Motor neuron (in vitro differentiated cells): ENCODE measurements around the gene KRT8. TPM values are rescaled to one million over a fixed set of nuclear protein-coding genes. Genes with fewer than 3 reads are reported as not detected.

Experiments used
- ATAC-seq, 8 experiments: fragments of 200-7000 bp; cut with Tn5 transposase; replicated peaks in 6 of 8; 2 replicates each; pipeline ENCODE4 v1.8.0; 2021; ENCODE audit warnings: mild to moderate bottlenecking in 8 of 8, moderate library complexity in 8 of 8
- H3K27ac ChIP-seq, 2 donors: fragments of 250-450 bp; sonication (Bioruptor Pico); 2 replicates each; pipeline ENCODE4 v1.9.0; 2021; ENCODE audit warnings: antibody characterized with exemption in 2 of 2, mild to moderate bottlenecking in 2 of 2, moderate library complexity in 1 of 2
- H3K4me1 ChIP-seq, 2 donors: fragments of 250-450 bp; sonication (Bioruptor Pico); replicated peaks in 1 of 2; 2 replicates each; pipeline ENCODE4 v1.6.1; 2021; ENCODE audit warnings: antibody characterized with exemption in 2 of 2, mild to moderate bottlenecking in 2 of 2, moderate library complexity in 1 of 2
- H3K4me3 ChIP-seq, 5 donors: fragments of 250-450 bp; sonication (Bioruptor Pico); 2 replicates each; pipeline ENCODE4 v1.9.0; 2021; ENCODE audit warnings: antibody characterized with exemption in 5 of 5, mild to moderate bottlenecking in 5 of 5, moderate library complexity in 4 of 5
- WGBS, 10 experiments: fragments of 450-650 bp; shearing (Covaris generic); methylation state at CpG; one replicate each; pipeline ENCODE4 v1.0.0; 2022; 5-methylcytosine and 5-hydroxymethylcytosine counted together
- in situ Hi-C, 9 experiments: fragments of 400-800 bp; cut with MboI; loops; one replicate each; pipeline ENCODE4 v1.15.0; 2021; ENCODE audit warnings: low sequenced_read_pairs in 9 of 9, low pct_unique_long_range_greater_than_20kb in 2 of 9; ENCODE audit not compliant: unreplicated experiment in 9 of 9
- total RNA-seq, 8 experiments: library from RNA; unstranded; fragments of 300-600 nt; gene quantifications; 2 replicates each; pipeline versions ENCODE4 v1.2.3 to v1.2.4, GENCODE V29; 2022

The KRT8 gene
- total RNA-seq, 8 experiments from 2014 or later: 1.2 to 11.5 (median 8.3) TPM

GRCh38 chr12:52907092-52907810 lies 2.4 kb upstream of the KRT8 start:
- 17 to 60% (median 20%) methylated on average over 1 to 2 of the region's 7 CpGs; no CpG with 5 or more reads in 4 of the 10 experiments for WGBS, 10 experiments
- Histone ChIP-seq H3K27ac (peak overlapping the region; percentile 81 to 93), H3K4me3 (no peak overlapping the region), H3K4me1 (peaks cover 38 to 51% of the 10 kb centered on the region in 2 donors)
- peak in 4 of 8 experiments; percentile 0 to 2 (median 1) for ATAC-seq
- in situ Hi-C loops: no loop called here

GRCh38 chr12:52906191-52906601 lies 1.3 kb upstream of the KRT8 start:
- peaks cover 38 to 51% of the 10 kb centered on the region in 2 donors for H3K4me1 ChIP-seq
- peak overlapping the region in 1 of 2 donors; percentile 93 for H3K27ac ChIP-seq
- no peak overlapping the region for H3K4me3 ChIP-seq
- WGBS, 10 experiments: 92 to 100% (median 100%) methylated on average over 1 to 7 of the region's 7 CpGs; no CpG with 5 or more reads in 4 of the 10 experiments
- in situ Hi-C loops: no loop called here
- no peak for ATAC-seq

GRCh38 chr12:52903855-52904508 lies 894 bp downstream of the KRT8 start:
- H3K4me3 ChIP-seq: peak overlapping the region; percentile 10 to 31 (median 27)
- in situ Hi-C loops: no loop called here
- peaks cover 38 to 46% of the 10 kb centered on the region in 2 donors for H3K4me1 ChIP-seq
- peak overlapping the region in 1 of 2 donors; percentile 78 for H3K27ac ChIP-seq
- peak in 7 of 8 experiments; percentile 8 to 60 (median 48) for ATAC-seq
- WGBS, 10 experiments: 0 to 91% (median 45%) methylated on average over 2 to 9 of the region's 31 CpGs; no CpG with 5 or more reads in 2 of the 10 experiments

GRCh38 chr12:52903285-52903854 lies 1.5 kb downstream of the KRT8 start:
- 8 to 60% (median 25%) methylated on average over 1 to 10 of the region's 34 CpGs; no CpG with 5 or more reads in 4 of the 10 experiments for WGBS, 10 experiments
- peak; percentile 34 to 91 (median 66) for ATAC-seq
- H3K4me3 ChIP-seq: peak overlapping the region; percentile 10 to 31 (median 27)
- in situ Hi-C loops: no loop called here
- H3K27ac ChIP-seq: peak overlapping the region in 1 of 2 donors; percentile 78
- H3K4me1 ChIP-seq: peaks cover 31 to 40% of the 10 kb centered on the region in 2 donors

GRCh38 chr12:52901715-52902541 lies 2.9 kb downstream of the KRT8 start:
- 50 to 100% (median 81%) methylated on average over 1 to 8 of the region's 13 CpGs; no CpG with 5 or more reads in 3 of the 10 experiments for WGBS, 10 experiments
- Histone ChIP-seq H3K4me3 (no peak overlapping the region), H3K4me1 (peaks cover 17 to 26% of the 10 kb centered on the region in 2 donors), H3K27ac (no peak overlapping the region)
- no peak for ATAC-seq
- in situ Hi-C loops: no loop called here

DNA sequence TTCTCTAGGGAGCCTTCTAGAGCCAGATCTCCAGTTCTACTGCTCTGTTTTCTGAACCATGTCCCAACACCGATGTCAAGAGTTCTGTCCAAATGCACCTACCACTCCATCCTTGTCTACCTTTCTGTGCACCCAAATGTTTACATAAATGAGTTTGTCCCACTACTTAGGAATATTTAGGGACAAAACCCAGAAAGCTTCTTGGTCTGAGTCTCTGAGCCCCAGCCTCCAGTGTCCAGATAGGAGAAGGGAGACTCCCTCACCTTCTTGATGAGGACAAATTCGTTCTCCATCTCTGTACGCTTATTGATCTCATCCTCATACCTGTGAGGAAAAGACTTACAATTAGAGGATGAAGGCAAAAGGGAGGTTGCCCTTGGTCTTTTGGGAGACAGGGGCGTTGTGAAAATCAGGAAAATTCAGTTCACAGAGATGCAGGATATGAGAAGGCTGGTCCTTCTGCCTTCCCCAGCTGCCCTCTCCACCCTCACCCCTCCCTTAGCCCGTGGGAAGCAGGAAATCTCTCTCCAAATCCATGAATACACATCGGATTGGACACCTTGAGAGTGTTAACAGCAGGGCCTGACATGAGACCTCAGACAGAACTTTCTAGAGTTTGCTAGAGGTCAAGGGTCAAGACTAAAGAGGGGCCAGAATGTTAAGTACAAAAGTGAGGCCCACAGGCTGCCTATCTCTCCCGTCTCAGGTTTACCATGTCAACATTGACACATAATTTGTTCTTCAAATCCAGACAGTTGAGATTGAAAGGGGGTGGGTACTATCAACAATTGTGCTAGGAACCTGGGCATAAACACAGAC lies 3.8 kb downstream of the KRT8 start:
- peaks cover 13 to 19% of the 10 kb centered on the region in 2 donors for H3K4me1 ChIP-seq
- no peak overlapping the region for H3K4me3 ChIP-seq
- no peak overlapping the region for H3K27ac ChIP-seq
- in situ Hi-C loops: no loop called here
- no peak for ATAC-seq
- WGBS, 10 experiments: 45 to 100% (median 85%) methylated on average over 1 to 6 of the region's 7 CpGs

DNA sequence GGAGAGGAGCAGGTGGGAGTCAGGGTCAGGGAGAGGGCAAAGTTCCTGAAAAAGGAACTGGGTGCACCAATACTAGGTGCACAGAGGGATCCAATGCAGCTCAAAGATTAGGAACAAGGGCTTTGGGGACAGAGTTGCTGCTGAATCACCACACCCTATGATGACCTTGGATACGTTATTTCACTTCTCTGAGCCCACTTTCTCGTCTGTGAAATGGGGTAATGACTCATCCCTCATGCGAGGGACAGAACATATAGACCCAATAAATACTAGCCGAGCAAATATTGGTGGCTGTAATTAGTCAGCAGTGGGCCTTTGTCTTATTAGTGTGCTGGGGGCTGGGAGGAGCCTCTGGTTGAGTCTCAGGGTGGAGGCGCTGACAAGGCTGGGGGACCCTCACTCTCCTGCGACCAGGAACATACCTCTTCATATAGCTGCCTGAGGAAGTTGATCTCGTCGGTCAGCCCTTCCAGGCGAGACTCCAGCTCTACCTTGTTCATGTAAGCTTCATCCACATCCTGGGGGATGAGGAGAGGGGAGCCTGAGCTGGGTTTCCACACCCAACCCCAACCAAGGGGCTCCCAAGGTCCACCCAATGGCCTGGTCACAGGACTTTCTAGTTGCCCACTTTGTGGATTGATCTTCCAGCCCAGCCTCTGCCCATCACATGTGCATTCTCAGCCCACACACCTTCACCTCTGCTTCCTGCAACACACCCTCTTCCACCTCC lies 4.5 kb downstream of the KRT8 start:
- in situ Hi-C loops: no loop called here

DNA sequence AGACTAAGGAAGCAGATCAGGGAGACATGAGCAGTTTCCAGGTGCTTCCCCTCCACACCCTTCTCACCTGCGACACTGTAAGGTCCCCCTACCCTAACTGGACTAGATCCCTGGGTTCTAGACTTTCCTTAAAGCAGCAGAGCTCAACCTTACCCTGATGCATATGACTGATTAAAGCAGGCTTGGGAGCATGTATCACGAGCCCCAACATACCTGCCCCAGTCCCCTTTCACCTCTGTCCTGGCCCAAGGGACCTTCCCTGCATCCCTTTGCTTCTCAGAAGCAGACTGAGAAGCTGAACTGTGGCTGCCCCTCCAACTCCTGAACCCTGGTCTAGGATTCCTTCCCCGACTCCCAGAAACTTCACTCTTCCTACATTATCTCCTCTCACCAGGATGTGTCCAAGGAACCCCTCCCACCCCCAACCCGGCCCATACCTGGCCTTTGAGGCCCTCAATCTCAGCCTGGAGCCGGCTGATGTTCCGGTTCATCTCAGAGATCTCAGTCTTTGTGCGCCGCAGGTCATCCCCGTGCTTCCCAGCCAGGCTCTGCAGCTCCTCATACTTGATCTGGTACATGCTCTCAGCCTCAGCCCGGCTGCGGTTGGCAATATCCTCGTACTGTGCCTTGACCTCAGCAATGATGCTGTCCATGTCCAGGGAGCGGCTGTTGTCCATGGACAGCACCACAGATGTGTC lies 5.4 kb downstream of the KRT8 start:
- H3K4me3 ChIP-seq: no peak overlapping the region
- H3K27ac ChIP-seq: no peak overlapping the region
- ATAC-seq: no peak
- in situ Hi-C loops: loop anchor here in 2 of 9 experiments (25.0 kb wide), 2 partner anchors 512 to 537 kb away; partner anchors contain the start of genes KRT84 (in 1 of the 2) and KRT85 (in 1 of the 2)
- H3K4me1 ChIP-seq: peaks cover 13 to 18% of the 10 kb centered on the region in 2 donors
- WGBS, 10 experiments: 0 to 100% (median 94%) methylated on average over 1 to 4 of the region's 13 CpGs; no CpG with 5 or more reads in 4 of the 10 experiments

More for the DNA sequence above, 4.5 kb downstream of the KRT8 start:
- ATAC-seq: no peak
- Histone ChIP-seq H3K27ac (no peak overlapping the region), H3K4me3 (no peak overlapping the region), H3K4me1 (peaks cover 13 to 19% of the 10 kb centered on the region in 2 donors)
- WGBS, 10 experiments: 56 to 100% (median 90%) methylated on average over 1 to 4 of the region's 9 CpGs; no CpG with 5 or more reads in 3 of the 10 experiments

DNA sequence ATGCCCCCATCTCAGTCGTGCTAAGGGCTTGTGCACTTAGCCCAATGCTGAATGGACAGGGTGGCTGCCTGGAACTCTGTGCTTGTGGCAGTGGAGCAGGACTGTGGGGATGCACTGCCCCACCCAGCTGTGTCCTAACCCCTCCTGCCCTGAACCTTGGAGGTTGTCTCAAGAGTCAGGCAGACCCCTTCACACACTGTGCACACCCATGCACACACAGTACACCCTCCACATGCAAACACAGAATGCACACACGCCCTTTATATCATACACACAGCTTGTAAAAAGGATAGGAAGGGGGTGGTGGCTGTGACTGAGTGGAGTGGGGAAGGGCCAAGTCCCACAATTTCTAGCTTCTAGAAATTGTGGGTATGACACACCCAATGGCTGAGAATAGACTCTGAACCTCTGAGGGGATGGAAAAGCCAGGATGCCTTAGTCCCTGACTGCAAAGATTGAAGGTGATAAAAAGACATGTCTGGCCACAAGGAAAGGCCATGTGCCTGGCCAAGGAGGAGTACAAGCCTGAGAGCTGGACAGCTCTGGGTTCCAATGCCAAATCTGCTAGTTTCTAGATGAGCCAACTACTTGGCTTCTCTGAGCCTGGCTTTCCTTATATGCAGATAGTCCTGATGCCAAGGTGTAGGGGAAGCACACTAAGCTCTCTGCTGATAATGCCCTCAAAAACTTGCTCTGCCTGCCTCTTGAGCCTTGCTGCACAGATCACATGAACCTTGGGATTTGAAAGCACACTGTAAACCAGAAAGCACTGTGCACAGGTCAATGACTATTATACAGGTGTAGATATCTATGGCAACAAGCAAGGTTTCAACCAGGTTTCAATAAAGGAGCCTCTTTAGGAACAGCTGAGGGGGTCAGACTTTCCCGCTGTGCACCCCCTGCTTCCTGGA lies 8.4 kb downstream of the KRT8 start:
- H3K4me3 ChIP-seq: no peak overlapping the region
- no peak overlapping the region for H3K27ac ChIP-seq
- WGBS, 10 experiments: 17 to 100% (median 40%) methylated on average over 1 of the region's 3 CpGs; no CpG with 5 or more reads in 5 of the 10 experiments
- no peaks in the 10 kb centered on the region for H3K4me1 ChIP-seq
- in situ Hi-C loops: loop anchor here in 2 of 9 experiments (25.0 kb wide), 2 partner anchors 509 to 534 kb away; partner anchors contain the start of genes KRT84 (in 1 of the 2) and KRT85 (in 1 of the 2)
- ATAC-seq: peak in 5 of 8 experiments; percentile 48 to 91 (median 64)

DNA sequence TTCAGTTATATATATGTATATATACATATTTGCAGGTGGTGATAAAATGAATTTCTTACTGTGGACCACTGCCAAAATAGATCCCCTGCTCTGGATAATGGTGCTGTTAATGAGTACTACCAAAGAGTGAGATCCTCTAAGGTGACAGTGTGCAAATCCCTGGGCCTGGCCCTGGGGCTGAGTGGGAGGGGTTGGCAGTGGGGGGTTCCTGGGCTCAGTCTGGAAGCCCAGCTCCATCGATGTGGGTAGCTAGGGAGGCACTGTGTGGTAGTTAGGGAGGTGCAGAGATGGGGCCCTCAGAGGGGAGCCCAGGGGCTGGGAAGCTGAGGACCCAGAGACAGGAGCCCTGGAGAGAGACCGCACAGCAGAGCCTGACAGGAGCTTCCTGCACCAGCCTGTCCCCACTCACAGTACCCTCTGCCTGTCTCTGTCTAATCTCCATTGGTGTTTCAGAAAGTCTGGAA lies 9.1 kb downstream of the KRT8 start:
- Histone ChIP-seq H3K4me3 (no peak overlapping the region), H3K4me1 (no peaks in the 10 kb centered on the region), H3K27ac (no peak overlapping the region)
- peak; percentile 30 to 77 (median 60) for ATAC-seq
- no CpG with 5 or more reads among the region's 2 CpGs for WGBS, 10 experiments
- in situ Hi-C loops: loop anchor here in 2 of 9 experiments (25.0 kb wide), 2 partner anchors 508 to 533 kb away; partner anchors contain the start of genes KRT84 (in 1 of the 2) and KRT85 (in 1 of the 2)
